ENCODE data around the gene HIGD1B. TPM values are rescaled to one million over a fixed set of nuclear protein-coding genes. Genes with fewer than 3 reads are reported as not detected.

The HIGD1B gene
- total and polyA plus RNA-seq, 10 of the 15 experiments (the other 5 are each of a cell fraction or from before 2014, with no cell fraction given): 1.0 TPM; not detected in 9

DNA sequence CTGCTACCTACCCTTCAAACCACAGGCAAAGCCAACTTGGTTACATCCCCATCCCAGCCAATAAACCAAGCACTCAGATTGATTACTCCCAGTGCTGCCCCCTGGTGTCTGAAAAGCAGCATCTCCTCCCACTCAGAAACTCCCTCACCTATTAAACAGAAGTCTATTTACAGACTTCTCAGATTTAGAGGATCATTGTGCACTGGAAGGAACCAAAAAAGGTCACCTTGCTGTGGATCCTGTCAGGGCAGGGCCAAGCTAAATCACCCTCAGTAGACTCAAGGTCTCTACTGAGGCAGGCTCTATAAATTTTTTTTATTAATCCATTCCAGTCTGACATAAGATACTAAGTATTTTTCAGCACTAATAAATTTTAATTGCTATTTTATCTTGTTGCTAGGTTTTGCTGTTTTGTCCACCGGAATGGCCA lies 17.6 kb downstream of the HIGD1B start:
- FAIRE-seq (peak; percentile 91), DNase-seq (ENCODE audit: low read depth, low spot score) (no peak), ATAC-seq (peak; percentile 92)
- no peak overlapping the region for H3K4me2 ChIP-seq (ENCODE audit: control insufficient read depth, insufficient read depth)
- CTCF ChIA-PET: interaction anchor here (0.7 to 12.3 kb wide), 11 partner anchors 8 to 332 kb away, joined by 3 to 175 read pairs (median 4); no protein-coding TSS in a partner anchor
- 79% methylated on average over 1 of the region's 1 CpG for WGBS (ENCODE audit: insufficient coverage, insufficient replicate concordance, low lambda C conversion rate, missing lambda C conversion rate)
- H3K9ac ChIP-seq (ENCODE audit: control insufficient read depth, insufficient read depth, low read length): no peak overlapping the region
- SMC1A ChIA-PET (ENCODE audit: uncharacterized antibody, unreplicated experiment): interaction anchor here (0.6 to 4.4 kb wide), 4 partner anchors 65 to 824 kb away, joined by 3 to 19 read pairs (median 3); no protein-coding TSS in a partner anchor
- peaks cover 24 to 36% of the 10 kb centered on the region in 2 experiments for H3K36me3 ChIP-seq (ENCODE audit: control insufficient read depth in 2 of 2, insufficient read depth in 2 of 2, low read length in 1 of 2)
- no peaks in the 10 kb centered on the region for H3K79me2 ChIP-seq (ENCODE audit: control insufficient read depth, insufficient read depth, low read length)
- H3K27me3 ChIP-seq (replicated peaks in 1 of 2; ENCODE audit: control insufficient read depth in 2 of 2, insufficient read depth in 2 of 2, low read length in 1 of 2): no peaks in the 10 kb centered on the region
- no peak for TF ChIP-seq MTA3 (IDR thresholded peaks at IDR 0.05; ENCODE audit: borderline replicate concordance, low read length)
- peak; percentile 33; the same call in 1 of the 2 replicates for TF ChIP-seq YY1 (IDR thresholded peaks at IDR 0.05; ENCODE audit: low read depth, low read length)
- TF ChIP-seq CBX3 (IDR thresholded peaks at IDR 0.05; ENCODE audit: borderline replicate concordance, low read depth): no peak
- peak; percentile 92 for TF ChIP-seq SMC3 (IDR thresholded peaks at IDR 0.05; ENCODE audit: borderline replicate concordance, low read length)
- TF ChIP-seq, protein P1, sequence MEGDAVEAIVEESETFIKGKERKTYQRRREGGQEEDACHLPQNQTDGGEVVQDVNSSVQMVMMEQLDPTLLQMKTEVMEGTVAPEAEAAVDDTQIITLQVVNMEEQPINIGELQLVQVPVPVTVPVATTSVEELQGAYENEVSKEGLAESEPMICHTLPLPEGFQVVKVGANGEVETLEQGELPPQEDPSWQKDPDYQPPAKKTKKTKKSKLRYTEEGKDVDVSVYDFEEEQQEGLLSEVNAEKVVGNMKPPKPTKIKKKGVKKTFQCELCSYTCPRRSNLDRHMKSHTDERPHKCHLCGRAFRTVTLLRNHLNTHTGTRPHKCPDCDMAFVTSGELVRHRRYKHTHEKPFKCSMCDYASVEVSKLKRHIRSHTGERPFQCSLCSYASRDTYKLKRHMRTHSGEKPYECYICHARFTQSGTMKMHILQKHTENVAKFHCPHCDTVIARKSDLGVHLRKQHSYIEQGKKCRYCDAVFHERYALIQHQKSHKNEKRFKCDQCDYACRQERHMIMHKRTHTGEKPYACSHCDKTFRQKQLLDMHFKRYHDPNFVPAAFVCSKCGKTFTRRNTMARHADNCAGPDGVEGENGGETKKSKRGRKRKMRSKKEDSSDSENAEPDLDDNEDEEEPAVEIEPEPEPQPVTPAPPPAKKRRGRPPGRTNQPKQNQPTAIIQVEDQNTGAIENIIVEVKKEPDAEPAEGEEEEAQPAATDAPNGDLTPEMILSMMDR (IDR thresholded peaks at IDR 0.05 in 2 of 3, conservative IDR thresholded peaks at IDR 0.05 in 1 of 3; ENCODE audit: control insufficient read depth in 2 of 3, extremely low read depth in 1 of 3, insufficient read depth in 1 of 3, low read depth in 3 of 3, low read length in 3 of 3): peak; percentile 72 to 88 (median 78)
- TF ChIP-seq RAD21 (IDR thresholded peaks at IDR 0.05; ENCODE audit: insufficient read depth, low read depth, low read length): peak; percentile 58
- TF ChIP-seq, protein P2, sequence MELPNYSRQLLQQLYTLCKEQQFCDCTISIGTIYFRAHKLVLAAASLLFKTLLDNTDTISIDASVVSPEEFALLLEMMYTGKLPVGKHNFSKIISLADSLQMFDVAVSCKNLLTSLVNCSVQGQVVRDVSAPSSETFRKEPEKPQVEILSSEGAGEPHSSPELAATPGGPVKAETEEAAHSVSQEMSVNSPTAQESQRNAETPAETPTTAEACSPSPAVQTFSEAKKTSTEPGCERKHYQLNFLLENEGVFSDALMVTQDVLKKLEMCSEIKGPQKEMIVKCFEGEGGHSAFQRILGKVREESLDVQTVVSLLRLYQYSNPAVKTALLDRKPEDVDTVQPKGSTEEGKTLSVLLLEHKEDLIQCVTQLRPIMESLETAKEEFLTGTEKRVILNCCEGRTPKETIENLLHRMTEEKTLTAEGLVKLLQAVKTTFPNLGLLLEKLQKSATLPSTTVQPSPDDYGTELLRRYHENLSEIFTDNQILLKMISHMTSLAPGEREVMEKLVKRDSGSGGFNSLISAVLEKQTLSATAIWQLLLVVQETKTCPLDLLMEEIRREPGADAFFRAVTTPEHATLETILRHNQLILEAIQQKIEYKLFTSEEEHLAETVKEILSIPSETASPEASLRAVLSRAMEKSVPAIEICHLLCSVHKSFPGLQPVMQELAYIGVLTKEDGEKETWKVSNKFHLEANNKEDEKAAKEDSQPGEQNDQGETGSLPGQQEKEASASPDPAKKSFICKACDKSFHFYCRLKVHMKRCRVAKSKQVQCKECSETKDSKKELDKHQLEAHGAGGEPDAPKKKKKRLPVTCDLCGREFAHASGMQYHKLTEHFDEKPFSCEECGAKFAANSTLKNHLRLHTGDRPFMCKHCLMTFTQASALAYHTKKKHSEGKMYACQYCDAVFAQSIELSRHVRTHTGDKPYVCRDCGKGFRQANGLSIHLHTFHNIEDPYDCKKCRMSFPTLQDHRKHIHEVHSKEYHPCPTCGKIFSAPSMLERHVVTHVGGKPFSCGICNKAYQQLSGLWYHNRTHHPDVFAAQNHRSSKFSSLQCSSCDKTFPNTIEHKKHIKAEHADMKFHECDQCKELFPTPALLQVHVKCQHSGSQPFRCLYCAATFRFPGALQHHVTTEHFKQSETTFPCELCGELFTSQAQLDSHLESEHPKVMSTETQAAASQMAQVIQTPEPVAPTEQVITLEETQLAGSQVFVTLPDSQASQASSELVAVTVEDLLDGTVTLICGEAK (IDR thresholded peaks at IDR 0.05; ENCODE audit: borderline replicate concordance): no peak
- no peaks in the 10 kb centered on the region; the same call in 1 of the 2 replicates for H4K20me1 ChIP-seq (ENCODE audit: control insufficient read depth, insufficient read depth)
- H3K4me1 ChIP-seq (ENCODE audit: control insufficient read depth, insufficient read depth, low read length): no peaks in the 10 kb centered on the region
- no peak overlapping the region for H3K4me3 ChIP-seq
- BruUV-seq (replicated peaks): no TSS peak
- no peak overlapping the region for H3K27ac ChIP-seq (ENCODE audit: control insufficient read depth, insufficient read depth)
- in situ Hi-C loops (cut with MboI): loop anchor here (5.0 to 25.0 kb wide), 2 partner anchors 83 to 1653 kb away; partner anchors contain the start of gene TMEM106A
- no peak overlapping the region for H2AFZ ChIP-seq (ENCODE audit: control insufficient read depth, low read depth, low read length)
- H3K9me3 ChIP-seq (replicated peaks; ENCODE audit: control insufficient read depth, insufficient read depth, low read length): no peaks in the 10 kb centered on the region
- intact Hi-C loops (cut with micrococcal nuclease; ENCODE audit: unreplicated experiment): loop anchor here (1.0 kb wide), 2 partner anchors 90 to 332 kb away; no protein-coding TSS in a partner anchor
- POLR2A ChIA-PET: no interaction called here
- RAD21 ChIA-PET (ENCODE audit: unreplicated experiment): interaction anchor here (2.7 kb wide), 1 partner anchor 87 kb away, joined by 13 read pairs; no protein-coding TSS in a partner anchor

Measured in GM12878 (cell line).